ENCODE results near the gene AKAIN1. TPM values are rescaled to one million over a fixed set of nuclear protein-coding genes. Genes with fewer than 3 reads are reported as not detected.
A peak's percentile ranks its signal among the peaks of the same experiment; 100 is the strongest.

AKAIN1 gene
- total RNA-seq, 2 experiments from 2014 or later, result not detected

GRCh38 chr18:5173646-5174045 is 23.4 kb downstream of the AKAIN1 start:
- peaks cover 10% of the 10 kb centered on the region for H3K9me3 Mint-ChIP-seq
- peaks cover 24% of the 10 kb centered on the region for H3K4me1 Mint-ChIP-seq (ENCODE audit: low read depth)
- Histone ChIP-seq H3K4me1 (ENCODE audit: insufficient read depth, low read length) (peaks cover 2% of the 10 kb centered on the region), H3K4me3 (ENCODE audit: low read length) (no peak overlapping the region), H3K27me3 (ENCODE audit: control insufficient read depth in 1 of 2, insufficient read depth in 2 of 2, low read length in 2 of 2) (no peaks in the 10 kb centered on the region), H3K27ac (ENCODE audit: low read depth in 1 of 2, low read length in 2 of 2) (no peak overlapping the region), H3K9me3 (ENCODE audit: control insufficient read depth in 1 of 2, insufficient read depth in 1 of 2, low read length in 2 of 2) (no peaks in the 10 kb centered on the region), H3K36me3 (ENCODE audit: insufficient read depth, low read length) (no peaks in the 10 kb centered on the region)
- CTCF ChIA-PET, result no interaction called here
- DNase-seq (no peak), ATAC-seq (ENCODE audit: poor library complexity) (no peak)
- H3K4me3 Mint-ChIP-seq, result no peak overlapping the region
- TF ChIP-seq CTCF (IDR thresholded peaks at IDR 0.05), result no peak
- no peak overlapping the region for H3K27ac Mint-ChIP-seq
- intact Hi-C loops (cut with DNase I, micrococcal nuclease), result no loop called here
- H3K27me3 Mint-ChIP-seq, result no peaks in the 10 kb centered on the region
- POLR2A ChIA-PET, result no interaction called here
- H3K36me3 Mint-ChIP-seq (ENCODE audit: low read depth), result no peaks in the 10 kb centered on the region

- no peak for TF ChIP-seq CTCF (IDR thresholded peaks at IDR 0.05)
- Mint-ChIP-seq H3K4me1 (ENCODE audit: low read depth) (peaks cover 24% of the 10 kb centered on the region), H3K27me3 (no peaks in the 10 kb centered on the region), H3K9me3 (peaks cover 10% of the 10 kb centered on the region), H3K4me3 (no peak overlapping the region), H3K36me3 (ENCODE audit: low read depth) (no peaks in the 10 kb centered on the region), H3K27ac (no peak overlapping the region)
- ATAC-seq (ENCODE audit: poor library complexity) (no peak), DNase-seq (no peak)
- no peak overlapping the region for H3K4me3 ChIP-seq (ENCODE audit: low read length)
- intact Hi-C loops (cut with DNase I, micrococcal nuclease), result no loop called here
- POLR2A ChIA-PET, result no interaction called here
- H3K27ac ChIP-seq (ENCODE audit: low read depth in 1 of 2, low read length in 2 of 2), result no peak overlapping the region
- H3K27me3 ChIP-seq (ENCODE audit: control insufficient read depth in 1 of 2, insufficient read depth in 2 of 2, low read length in 2 of 2), result no peaks in the 10 kb centered on the region
- H3K9me3 ChIP-seq (ENCODE audit: control insufficient read depth in 1 of 2, insufficient read depth in 1 of 2, low read length in 2 of 2), result no peaks in the 10 kb centered on the region
- H3K36me3 ChIP-seq (ENCODE audit: insufficient read depth, low read length), result no peaks in the 10 kb centered on the region
- peaks cover 4% of the 10 kb centered on the region for H3K4me1 ChIP-seq (ENCODE audit: insufficient read depth, low read length)
- CTCF ChIA-PET, result no interaction called here
Measured at GRCh38 chr18:5173236-5173635, 23.8 kb downstream of the AKAIN1 start.

- H3K4me1 ChIP-seq (ENCODE audit: insufficient read depth, low read length), result peaks cover 13% of the 10 kb centered on the region
- no peak overlapping the region for H3K4me3 ChIP-seq (ENCODE audit: low read length)
- H3K4me3 Mint-ChIP-seq, result peak overlapping the region; percentile 69
- H3K36me3 ChIP-seq (ENCODE audit: insufficient read depth, low read length), result no peaks in the 10 kb centered on the region
- H3K27me3 Mint-ChIP-seq, result no peaks in the 10 kb centered on the region
- ChIA-PET CTCF (no interaction called here), POLR2A (interaction anchor here (0.6 to 2.1 kb wide), 5 partner anchors 9 to 142 kb away, joined by 3 to 8 read pairs (median 3); partner anchors contain the start of gene ZBTB14)
- H3K9me3 ChIP-seq (ENCODE audit: control insufficient read depth in 1 of 2, insufficient read depth in 1 of 2, low read length in 2 of 2), result no peaks in the 10 kb centered on the region
- peaks cover 39% of the 10 kb centered on the region for H3K4me1 Mint-ChIP-seq (ENCODE audit: low read depth)
- peaks cover 15% of the 10 kb centered on the region for H3K9me3 Mint-ChIP-seq
- ATAC-seq (ENCODE audit: poor library complexity), result peak; percentile 55
- H3K27ac Mint-ChIP-seq, result peak overlapping the region; percentile 87
- peak overlapping the region in 1 of 2 donors; percentile 10 for H3K27ac ChIP-seq (ENCODE audit: low read depth in 1 of 2, low read length in 2 of 2)
- intact Hi-C loops (cut with DNase I, micrococcal nuclease), result loop anchor here in 1 of 2 experiments (5.0 to 10.0 kb wide), 2 partner anchors 69 to 127 kb away; partner anchors contain the start of gene ZBTB14
- DNase-seq, result peak in 4 of 14 experiments; percentile 4 to 42 (median 24)
- no peaks in the 10 kb centered on the region for H3K27me3 ChIP-seq (ENCODE audit: control insufficient read depth in 1 of 2, insufficient read depth in 2 of 2, low read length in 2 of 2)
- TF ChIP-seq CTCF (IDR thresholded peaks at IDR 0.05), result no peak
- H3K36me3 Mint-ChIP-seq (ENCODE audit: low read depth), result no peaks in the 10 kb centered on the region
Measured at GRCh38 chr18:5167831-5168230, 29.2 kb downstream of the AKAIN1 start.

All from CD4-positive, alpha-beta T cell (primary cell).